ENCODE measurements around the gene EP400. TPM values are rescaled to one million over a fixed set of nuclear protein-coding genes. Genes with fewer than 3 reads are reported as not detected.

EP400 gene
- total and polyA plus RNA-seq, 2 of the 4 experiments (the other 2 are of a cell fraction) = 4.3 to 11.4 TPM

GRCh38 chr12:132118876-132119275 is 169.1 kb downstream of the EP400 start:
- Histone ChIP-seq H2BK20ac (ENCODE audit: low read depth, low read length) (no peak overlapping the region), H3K36me3 (ENCODE audit: control insufficient read depth, insufficient read depth, low read length) (peaks cover 41% of the 10 kb centered on the region), H2AK9ac (replicated peaks; ENCODE audit: low read depth, low read length, poor library complexity) (no peak overlapping the region), H4K5ac (ENCODE audit: low read depth, low read length) (no peak overlapping the region), H3K9ac (ENCODE audit: low read depth, low read length) (no peak overlapping the region), H3K4me2 (ENCODE audit: low read depth, low read length) (no peak overlapping the region), H4K8ac (ENCODE audit: low read depth in 2 of 2, low read length in 2 of 2) (no peak overlapping the region), H3K4me1 (ENCODE audit: control insufficient read depth, insufficient read depth, low read length) (no peaks in the 10 kb centered on the region), H3K27me3 (ENCODE audit: control insufficient read depth, insufficient read depth, low read length) (no peaks in the 10 kb centered on the region), H3K27ac (ENCODE audit: insufficient read depth, low read length) (no peak overlapping the region), H3K79me1 (ENCODE audit: low read depth in 1 of 2, low read length in 2 of 2) (no peaks in the 10 kb centered on the region), H2BK15ac (ENCODE audit: low read depth, low read length) (no peak overlapping the region), H3K9me1 (ENCODE audit: insufficient read depth, low read length) (no peaks in the 10 kb centered on the region; the same call in 1 of the 2 replicates), H2AFZ (replicated peaks; ENCODE audit: low read length, poor library complexity) (no peak overlapping the region), H3K9me3 (ENCODE audit: control insufficient read depth, insufficient read depth, low read length) (no peaks in the 10 kb centered on the region), H2BK5ac (ENCODE audit: low read depth, low read length, poor library complexity, severe bottlenecking) (no peak overlapping the region), H3K23ac (ENCODE audit: low read depth, low read length) (no peak overlapping the region), H3K4ac (ENCODE audit: low read depth, low read length) (no peak overlapping the region), H3K18ac (ENCODE audit: low read depth, low read length) (no peak overlapping the region), H2BK120ac (ENCODE audit: low read depth, low read length) (no peak overlapping the region), H4K20me1 (ENCODE audit: insufficient read depth, low read length) (no peaks in the 10 kb centered on the region), H3K56ac (ENCODE audit: extremely low read depth, insufficient read depth, low read length) (no peak overlapping the region), H3K4me3 (ENCODE audit: insufficient read depth, low read depth, low read length) (no peak overlapping the region), H4K91ac (ENCODE audit: insufficient read depth, low read depth, low read length) (no peak overlapping the region), H2AK5ac (ENCODE audit: low read depth, low read length) (no peak overlapping the region), H3K14ac (replicated peaks; ENCODE audit: low read depth, low read length) (no peak overlapping the region)
- BruUV-seq (replicated peaks) = no TSS peak
- TF ChIP-seq CTCF (conservative IDR thresholded peaks at IDR 0.05; ENCODE audit: low read depth, low read length) (no peak), USF2 (IDR thresholded peaks at IDR 0.05; ENCODE audit: low read depth, low read length) (no peak), RCOR1 (IDR thresholded peaks at IDR 0.05; ENCODE audit: insufficient replicate concordance, low read length) (no peak), CEBPB (IDR thresholded peaks at IDR 0.05; ENCODE audit: low read depth, low read length) (no peak), FOS (IDR thresholded peaks at IDR 0.05; ENCODE audit: low read depth, low read length) (no peak), RAD21 (IDR thresholded peaks at IDR 0.05; ENCODE audit: low read length) (no peak), POLR2A (IDR thresholded peaks at IDR 0.05; ENCODE audit: low read depth, low read length) (no peak), MAFK (IDR thresholded peaks at IDR 0.05; ENCODE audit: low read depth, low read length) (no peak), CHD1 (IDR thresholded peaks at IDR 0.05; ENCODE audit: low read depth, low read length) (no peak), ELK1 (IDR thresholded peaks at IDR 0.05; ENCODE audit: borderline replicate concordance, low read depth, low read length) (no peak), MAZ (IDR thresholded peaks at IDR 0.05; ENCODE audit: borderline replicate concordance, low read depth, low read length) (no peak), RFX5 (IDR thresholded peaks at IDR 0.05; ENCODE audit: low read depth, low read length) (no peak), BHLHE40 (IDR thresholded peaks at IDR 0.05; ENCODE audit: low read depth, low read length) (no peak), SMC3 (IDR thresholded peaks at IDR 0.05; ENCODE audit: low read depth, low read length) (no peak), NFE2L2 (IDR thresholded peaks at IDR 0.05; ENCODE audit: low read depth, low read length) (no peak), MXI1 (IDR thresholded peaks at IDR 0.05; ENCODE audit: borderline replicate concordance, low read depth, low read length) (no peak)
- dilution Hi-C loops (cut with HindIII; ENCODE audit: low sequenced_read_pairs, unreplicated experiment) (no loop called here), intact Hi-C loops (cut with micrococcal nuclease) (no loop called here), in situ Hi-C loops (cut with MboI; ENCODE audit: low sequenced_read_pairs) (no loop called here)
- CTCF ChIA-PET = no interaction called here
- DNase-seq = no peak
- POLR2A ChIA-PET (ENCODE audit: unreplicated experiment) = no interaction called here
- no peak for ATAC-seq (ENCODE audit: low read depth)
- WGBS, 2 experiments (ENCODE audit: extremely low coverage in 2 of 2, insufficient read length in 1 of 2) = 90% methylated on average over 2 of the region's 22 CpGs; no CpG with 5 or more reads in 1 of the 2 experiments
